DND-41 (cell line): ENCODE data around the gene ANKAR.

Experiments
- EZH2 ChIP-seq: IDR thresholded peaks from 3 replicates; pipeline ENCODE4 v1.6.1; 2012; ENCODE audit warnings: borderline replicate concordance, low read depth, mild to moderate bottlenecking, moderate library complexity, low read length, inconsistent platforms; ENCODE audit not compliant: severe bottlenecking
- TF ChIP-seq, protein P1 (sequence below): IDR thresholded peaks from 2 replicates; pipeline ENCODE4 v1.5.1; 2012; ENCODE audit warnings: borderline replicate concordance, low read length, moderate library complexity, mild to moderate bottlenecking; ENCODE audit not compliant: poor library complexity, severe bottlenecking; ENCODE audit errors: extremely low read depth

DNA sequence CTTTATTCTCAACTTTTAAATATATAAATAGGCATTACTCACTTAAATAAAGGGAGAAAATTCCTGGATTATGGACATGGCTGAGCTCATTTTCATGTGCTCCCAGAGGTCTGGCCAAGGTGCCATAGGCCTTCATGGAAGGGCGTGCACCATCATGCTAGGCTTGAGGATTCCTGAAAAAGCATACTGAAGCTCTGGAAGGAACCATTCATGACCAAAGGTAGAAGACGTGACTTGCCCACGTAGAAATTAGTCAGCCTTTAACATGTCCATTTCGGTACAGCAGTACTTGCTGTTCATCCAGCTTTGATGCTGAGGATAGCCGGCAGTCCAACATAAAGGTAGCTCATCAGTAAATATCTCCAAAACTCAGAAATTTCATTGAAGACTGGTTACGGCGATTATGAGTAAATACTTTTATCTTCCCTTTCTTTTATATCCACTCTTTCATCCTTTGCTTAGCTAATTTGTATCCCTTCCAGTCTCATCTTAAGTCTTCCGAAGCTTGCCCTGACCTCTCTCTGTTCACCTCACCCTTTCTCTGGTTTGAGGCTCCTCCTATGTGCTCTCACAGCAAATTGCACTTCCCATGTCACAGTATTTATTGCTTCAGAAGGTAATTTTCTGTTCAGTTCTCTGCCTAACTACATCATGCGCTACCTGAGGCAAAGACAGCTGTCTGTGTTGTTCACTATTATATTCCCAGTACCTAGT, 45.5 kb upstream of the ANKAR start:
- no peak for TF ChIP-seq EZH2
- TF ChIP-seq, protein P1, sequence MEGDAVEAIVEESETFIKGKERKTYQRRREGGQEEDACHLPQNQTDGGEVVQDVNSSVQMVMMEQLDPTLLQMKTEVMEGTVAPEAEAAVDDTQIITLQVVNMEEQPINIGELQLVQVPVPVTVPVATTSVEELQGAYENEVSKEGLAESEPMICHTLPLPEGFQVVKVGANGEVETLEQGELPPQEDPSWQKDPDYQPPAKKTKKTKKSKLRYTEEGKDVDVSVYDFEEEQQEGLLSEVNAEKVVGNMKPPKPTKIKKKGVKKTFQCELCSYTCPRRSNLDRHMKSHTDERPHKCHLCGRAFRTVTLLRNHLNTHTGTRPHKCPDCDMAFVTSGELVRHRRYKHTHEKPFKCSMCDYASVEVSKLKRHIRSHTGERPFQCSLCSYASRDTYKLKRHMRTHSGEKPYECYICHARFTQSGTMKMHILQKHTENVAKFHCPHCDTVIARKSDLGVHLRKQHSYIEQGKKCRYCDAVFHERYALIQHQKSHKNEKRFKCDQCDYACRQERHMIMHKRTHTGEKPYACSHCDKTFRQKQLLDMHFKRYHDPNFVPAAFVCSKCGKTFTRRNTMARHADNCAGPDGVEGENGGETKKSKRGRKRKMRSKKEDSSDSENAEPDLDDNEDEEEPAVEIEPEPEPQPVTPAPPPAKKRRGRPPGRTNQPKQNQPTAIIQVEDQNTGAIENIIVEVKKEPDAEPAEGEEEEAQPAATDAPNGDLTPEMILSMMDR, result peak; percentile 35
